WTC11 (cell line): ENCODE data around the gene IPP. TPM values are rescaled to one million over a fixed set of nuclear protein-coding genes. Genes with fewer than 3 reads are reported as not detected.

Experiments used
- ATAC-seq: fragments of 200-7000 bp; cut with Tn5 transposase; 2 replicates; pipeline ENCODE4 v1.10.0; 2021; ENCODE audit warnings: mild to moderate bottlenecking, moderate library complexity
- CTCF ChIA-PET: fragments of 300-600 bp; sonication (Branson Sonifier 250); formaldehyde crosslinking; loops from one replicate; lab custom pipeline; 2021; ENCODE audit warnings: antibody characterized with exemption; lab: Charles Lee
- POLR2A ChIA-PET: fragments of 350-600 bp; sonication (Branson Sonifier 250); formaldehyde crosslinking; loops from one replicate; lab custom pipeline; 2021; ENCODE audit warnings: antibody characterized with exemption; lab: Charles Lee
- DNase-seq: peaks from one replicate; pipeline ENCODE4 v3.0.0; 2021; ENCODE audit warnings: low spot score
- H3K27ac Mint-ChIP-seq: 2 replicates; pipeline ENCODE4 v1.8.0; 2021; ENCODE audit warnings: mixed read lengths
- H3K27me3 Mint-ChIP-seq: 2 replicates; pipeline ENCODE4 v1.8.0; 2021; ENCODE audit warnings: low read depth, mild to moderate bottlenecking, moderate library complexity, mixed read lengths
- H3K36me3 Mint-ChIP-seq: 2 replicates; pipeline ENCODE4 v1.8.0; 2021; ENCODE audit warnings: mixed read lengths
- H3K4me1 Mint-ChIP-seq: 2 replicates; pipeline ENCODE4 v1.8.0; 2022; ENCODE audit warnings: mixed read lengths
- H3K4me3 Mint-ChIP-seq: 2 replicates; pipeline ENCODE4 v1.8.0; 2021; ENCODE audit warnings: mild to moderate bottlenecking, moderate library complexity, mixed read lengths
- H3K9me3 Mint-ChIP-seq: 2 replicates; pipeline ENCODE4 v1.8.0; 2021; ENCODE audit warnings: mixed read lengths
- AFF4 ChIP-seq: sonication (generic); formaldehyde crosslinking; IDR thresholded peaks from 2 replicates; pipeline ENCODE4 v1.8.1; 2023; ENCODE audit warnings: mild to moderate bottlenecking, missing genetic modification reagents, borderline replicate concordance
- ATF2 ChIP-seq: sonication (generic); formaldehyde crosslinking; IDR thresholded peaks from 2 replicates; pipeline ENCODE4 v1.8.1; 2022; ENCODE audit warnings: low read depth, missing genetic modification reagents, borderline replicate concordance
- ATF3 ChIP-seq: sonication (generic); formaldehyde crosslinking; conservative IDR thresholded peaks from 2 replicates; pipeline ENCODE4 v1.8.1; 2022; ENCODE audit warnings: mild to moderate bottlenecking, missing genetic modification reagents
- EMX1 ChIP-seq: fragments of 250-450 bp; sonication (Bioruptor Pico); IDR thresholded peaks from 2 replicates; pipeline ENCODE4 v1.8.0; 2021; ENCODE audit warnings: mild to moderate bottlenecking
- FOXP1 ChIP-seq: sonication (generic); formaldehyde crosslinking; IDR thresholded peaks from 2 replicates; pipeline ENCODE4 v1.8.0; 2022; ENCODE audit warnings: missing genetic modification reagents, mild to moderate bottlenecking, moderate library complexity, borderline replicate concordance
- GABPB1 ChIP-seq: sonication (generic); formaldehyde crosslinking; IDR thresholded peaks from 2 replicates; pipeline ENCODE4 v1.8.1; 2023; ENCODE audit warnings: mild to moderate bottlenecking, missing genetic modification reagents
- KAT7 ChIP-seq: sonication (generic); formaldehyde crosslinking; IDR thresholded peaks from 2 replicates; pipeline ENCODE4 v1.8.1; 2023; ENCODE audit warnings: missing genetic modification reagents, mild to moderate bottlenecking, borderline replicate concordance
- MAX ChIP-seq: sonication (generic); formaldehyde crosslinking; IDR thresholded peaks from 2 replicates; pipeline ENCODE4 v1.8.0; 2022; ENCODE audit warnings: mild to moderate bottlenecking, missing genetic modification reagents
- NR3C1 ChIP-seq: sonication (generic); formaldehyde crosslinking; conservative IDR thresholded peaks from 2 replicates; pipeline ENCODE4 v1.8.1; 2023; ENCODE audit warnings: low read depth, mild to moderate bottlenecking, missing genetic modification reagents
- PRDM15 ChIP-seq: sonication (generic); formaldehyde crosslinking; IDR thresholded peaks from 2 replicates; pipeline ENCODE4 v1.8.0; 2022; ENCODE audit warnings: missing genetic modification reagents
- PREB ChIP-seq: sonication (generic); formaldehyde crosslinking; IDR thresholded peaks from 2 replicates; pipeline ENCODE4 v1.8.1; 2022; ENCODE audit warnings: mild to moderate bottlenecking, missing genetic modification reagents, moderate library complexity, borderline replicate concordance
- SMAD4 ChIP-seq: sonication (generic); formaldehyde crosslinking; IDR thresholded peaks from 2 replicates; pipeline ENCODE4 v1.8.0; 2022; ENCODE audit warnings: mild to moderate bottlenecking, missing genetic modification reagents
- TCF7 ChIP-seq: sonication (generic); formaldehyde crosslinking; IDR thresholded peaks from 2 replicates; pipeline ENCODE4 v1.8.0; 2022; ENCODE audit warnings: mild to moderate bottlenecking, low read depth, missing genetic modification reagents, moderate library complexity
- USF1 ChIP-seq: sonication (generic); formaldehyde crosslinking; IDR thresholded peaks from 2 replicates; pipeline ENCODE4 v1.8.0; 2022; ENCODE audit warnings: mild to moderate bottlenecking, missing genetic modification reagents
- ZNF121 ChIP-seq: sonication (generic); formaldehyde crosslinking; IDR thresholded peaks from 2 replicates; pipeline ENCODE4 v1.8.0; 2023; ENCODE audit warnings: missing genetic modification reagents
- ZNF416 ChIP-seq: fragments of 250-450 bp; sonication (Bioruptor Pico); IDR thresholded peaks from 2 replicates; pipeline ENCODE4 v1.9.0; 2021; ENCODE audit warnings: mild to moderate bottlenecking, inconsistent platforms
- ZNF423 ChIP-seq: fragments of 250-450 bp; sonication (Bioruptor Pico); IDR thresholded peaks from 2 replicates; pipeline ENCODE4 v2.1.2; 2022; ENCODE audit warnings: mild to moderate bottlenecking, moderate library complexity
- total RNA-seq: library from RNA; stranded (reverse); gene quantifications from 3 replicates; pipeline ENCODE4 v1.2.3, GENCODE V29; 2021

Gene IPP
- total RNA-seq, 1 experiment from 2014 or later = 6.3 TPM

- TF ChIP-seq ATF2 (CRISPR knock-in tag) = no peak
- TF ChIP-seq SMAD4 (CRISPR knock-in tag) = no peak
- no peak for TF ChIP-seq ZNF423
Measured at GRCh38 chr1:45793942-45794604, 43.6 kb upstream of the IPP start (continued).

GRCh38 chr1:45792744-45793143 lies 42.3 kb upstream of the IPP start:
- peaks cover 6% of the 10 kb centered on the region; the same call in 1 of the 2 replicates for H3K27me3 Mint-ChIP-seq
- TF ChIP-seq SMAD4 (CRISPR knock-in tag) = no peak
- no peak for TF ChIP-seq EMX1 (CRISPR knock-in tag)
- TF ChIP-seq KAT7 (CRISPR knock-in tag) = no peak
- TF ChIP-seq TCF7 (CRISPR knock-in tag) = no peak
- no peak for TF ChIP-seq ZNF416
- TF ChIP-seq NR3C1 (CRISPR knock-in tag) = no peak
- no peak for TF ChIP-seq FOXP1
- no peak for TF ChIP-seq ZNF423
- TF ChIP-seq GABPB1 (CRISPR knock-in tag) = no peak
- no peak for TF ChIP-seq MAX (CRISPR knock-in tag)
- no peak for TF ChIP-seq PRDM15
- TF ChIP-seq, all 79 proteins: peak for 0
- H3K4me1 Mint-ChIP-seq = no peaks in the 10 kb centered on the region
- POLR2A ChIA-PET = no interaction called here
- no peak overlapping the region for H3K27ac Mint-ChIP-seq
- CTCF ChIA-PET = no interaction called here
- H3K36me3 Mint-ChIP-seq = no peaks in the 10 kb centered on the region
- no peaks in the 10 kb centered on the region for H3K9me3 Mint-ChIP-seq
- DNase-seq (no peak), ATAC-seq (no peak)
- H3K4me3 Mint-ChIP-seq = no peak overlapping the region

- Mint-ChIP-seq H3K36me3 (no peaks in the 10 kb centered on the region), H3K4me1 (no peaks in the 10 kb centered on the region), H3K27ac (no peak overlapping the region), H3K4me3 (no peak overlapping the region), H3K27me3 (peaks cover 6% of the 10 kb centered on the region; the same call in 1 of the 2 replicates), H3K9me3 (no peaks in the 10 kb centered on the region)
- ChIA-PET POLR2A (no interaction called here), CTCF (interaction anchor here (0.7 kb wide), 1 partner anchor 53 kb away, joined by 3 read pairs; no protein-coding TSS in a partner anchor)
- ATAC-seq = no peak
- TF ChIP-seq ZNF121 = peak; percentile 13; the same call in 1 of the 2 replicates
- no peak for TF ChIP-seq PREB (CRISPR knock-in tag)
- no peak for DNase-seq
Measured at GRCh38 chr1:45789601-45790000, 39.1 kb upstream of the IPP start.

GRCh38 chr1:45787905-45788304 lies 37.5 kb upstream of the IPP start:
- Mint-ChIP-seq H3K27me3 (peaks cover under 1% of the 10 kb centered on the region; the same call in 1 of the 2 replicates), H3K27ac (no peak overlapping the region)
- no peak for ATAC-seq
- TF ChIP-seq USF1 (no peak), AFF4 (no peak), ATF3 (CRISPR knock-in tag) (no peak)
- TF ChIP-seq, all 79 proteins: peak for 0
- Mint-ChIP-seq H3K4me1 (no peaks in the 10 kb centered on the region), H3K4me3 (no peak overlapping the region), H3K36me3 (no peaks in the 10 kb centered on the region), H3K9me3 (no peaks in the 10 kb centered on the region)
- POLR2A ChIA-PET = no interaction called here
- CTCF ChIA-PET = no interaction called here
- no peak for DNase-seq
